HG03175 (cell line): ENCODE results near the gene FBXL17.
"Not testable (repeated sequence)": the region's sequence is repeated elsewhere in the genome, so short reads cannot be mapped to it uniquely, and the experiment has no call there.

Experiments
- ATAC-seq: cut with Tn5 transposase; IDR thresholded peaks from one replicate; pipeline ENCODE4 v1.9.1; 2021; ENCODE audit warnings: mild to moderate bottlenecking, moderate library complexity; ENCODE audit not compliant: unreplicated experiment

Gene FBXL17

DNA sequence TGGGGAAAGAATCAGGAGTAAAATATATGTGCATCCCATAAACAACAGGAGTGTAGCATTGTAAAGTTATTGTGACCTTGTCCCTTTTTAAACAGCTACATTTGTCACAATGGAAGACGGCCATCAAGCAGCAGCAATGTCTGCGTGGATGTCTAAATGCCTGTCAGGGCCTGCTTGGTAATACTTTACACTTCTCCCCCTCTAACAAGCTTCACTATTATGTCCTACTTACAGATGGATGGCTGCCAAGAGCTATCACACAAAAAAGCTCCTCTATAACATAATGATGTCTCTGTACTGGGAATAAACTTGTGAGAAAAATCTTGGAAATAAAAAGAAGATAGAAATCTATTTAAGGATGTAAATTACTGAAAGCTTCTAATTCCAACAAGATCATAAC lies 213.0 kb downstream of the FBXL17 start:
- no peak for ATAC-seq

DNA sequence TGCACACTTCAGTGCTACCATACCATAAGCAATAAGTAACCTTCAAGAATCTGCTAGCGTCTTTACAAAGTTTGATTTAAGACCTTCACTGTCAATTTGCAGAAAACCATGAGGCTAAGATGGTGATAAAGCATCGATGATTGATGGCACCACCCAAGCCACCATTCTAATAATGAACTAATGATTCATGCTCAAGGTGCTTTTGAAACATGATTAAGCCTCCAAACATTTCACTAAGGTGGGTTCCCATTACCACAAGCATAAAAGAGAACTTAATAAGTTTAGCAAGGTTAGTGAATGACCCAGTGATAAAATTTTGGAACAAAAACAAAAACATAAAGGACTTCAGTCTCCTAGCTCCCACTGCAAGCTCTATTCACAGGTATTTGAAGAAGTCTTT lies 214.7 kb downstream of the FBXL17 start:
- no peak for ATAC-seq

DNA sequence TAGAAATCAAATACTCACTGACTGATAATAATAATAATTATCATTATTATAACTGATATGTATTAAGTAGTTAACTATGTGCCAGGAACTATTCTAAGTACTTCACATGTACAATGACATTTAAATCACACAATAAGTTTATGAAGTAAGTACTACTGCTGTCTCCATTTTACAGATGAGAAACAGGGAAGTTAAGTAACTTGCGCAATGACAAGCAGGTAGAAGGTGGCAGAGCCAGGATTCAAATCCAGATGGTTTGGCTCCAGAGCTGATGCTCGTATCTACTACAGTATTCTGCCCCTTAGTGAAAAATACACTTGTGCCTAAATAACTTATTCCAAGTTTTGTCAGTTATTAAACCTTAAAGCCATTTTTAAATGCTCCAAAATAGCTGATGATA lies 217.3 kb downstream of the FBXL17 start:
- ATAC-seq, result no peak

DNA sequence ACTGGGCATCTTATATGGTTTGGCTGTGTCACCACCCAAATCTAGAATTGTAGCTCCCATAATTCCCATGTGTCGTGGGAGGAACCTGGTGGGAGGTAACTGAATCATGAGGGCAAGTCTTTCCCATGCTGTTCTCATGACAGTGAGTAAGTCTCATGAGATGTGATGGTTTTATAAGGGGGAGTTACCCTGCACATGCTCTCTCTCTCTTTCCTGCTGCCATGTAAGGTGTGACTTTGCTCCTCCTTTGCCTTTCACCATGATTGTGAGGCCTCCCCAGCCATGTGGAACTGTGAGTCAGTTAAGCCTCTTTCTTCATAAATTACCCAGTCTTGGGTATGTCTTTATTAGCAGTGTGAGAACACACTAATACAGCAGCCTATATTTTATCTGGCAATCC lies 229.0 kb downstream of the FBXL17 start:
- not testable (repeated sequence) for ATAC-seq

DNA sequence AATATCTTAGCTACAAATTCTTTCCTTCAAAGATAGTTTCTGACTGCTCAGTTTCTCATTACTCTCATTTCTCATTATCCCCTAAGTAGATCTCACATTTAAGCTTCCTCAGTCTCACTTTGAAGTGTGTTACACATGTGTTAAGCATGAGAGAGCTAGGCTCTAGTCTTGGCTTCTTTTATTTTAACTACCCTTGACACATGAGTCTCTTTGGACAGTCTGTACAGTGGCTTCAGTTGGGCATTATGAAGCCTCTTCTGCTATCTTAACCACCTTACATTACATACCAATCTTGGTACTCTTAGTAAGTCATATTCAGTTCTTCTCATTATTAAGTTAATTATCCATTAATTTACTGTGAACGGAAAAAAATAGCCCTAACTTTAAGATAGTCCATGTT lies 232.5 kb downstream of the FBXL17 start:
- ATAC-seq, result no peak

DNA sequence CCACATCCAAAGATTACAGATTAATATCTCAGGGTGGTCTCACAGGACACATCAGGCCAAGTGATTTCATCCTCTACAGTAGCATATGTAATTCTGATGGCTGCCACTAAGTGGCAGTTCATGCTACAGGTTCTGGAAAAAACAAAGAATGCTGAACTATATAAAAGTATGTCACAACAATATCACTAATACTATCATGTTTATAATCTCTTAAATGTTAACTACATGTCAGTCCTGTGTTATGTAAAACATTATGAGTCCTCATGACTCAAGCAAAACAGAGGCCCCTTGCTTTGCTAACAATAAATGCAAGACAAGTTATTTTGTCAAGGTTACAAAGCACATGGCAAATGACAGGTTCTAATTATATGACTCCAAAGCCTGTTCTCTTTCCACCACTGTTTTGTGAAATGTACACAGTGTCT lies 233.2 kb downstream of the FBXL17 start:
- peak; percentile 68 for ATAC-seq

DNA sequence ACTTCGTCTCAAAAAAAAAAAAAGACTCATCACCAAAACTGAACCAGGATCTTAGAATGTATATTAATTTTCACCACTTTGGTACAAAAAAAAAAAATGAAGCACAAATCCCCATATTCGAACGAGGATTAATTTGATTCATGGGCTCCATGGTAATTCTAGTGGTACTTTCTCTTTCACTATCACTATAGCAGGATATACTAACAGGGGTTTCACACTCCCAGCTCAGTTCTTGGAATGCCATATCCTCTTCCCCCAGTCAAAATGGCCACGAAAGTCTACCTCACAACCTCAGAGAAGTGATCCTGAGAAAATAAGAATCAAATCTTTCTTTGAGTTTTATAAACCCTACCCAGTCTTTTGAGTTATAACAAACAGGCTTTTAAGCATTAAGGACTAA lies 235.7 kb downstream of the FBXL17 start:
- ATAC-seq, result no peak

DNA sequence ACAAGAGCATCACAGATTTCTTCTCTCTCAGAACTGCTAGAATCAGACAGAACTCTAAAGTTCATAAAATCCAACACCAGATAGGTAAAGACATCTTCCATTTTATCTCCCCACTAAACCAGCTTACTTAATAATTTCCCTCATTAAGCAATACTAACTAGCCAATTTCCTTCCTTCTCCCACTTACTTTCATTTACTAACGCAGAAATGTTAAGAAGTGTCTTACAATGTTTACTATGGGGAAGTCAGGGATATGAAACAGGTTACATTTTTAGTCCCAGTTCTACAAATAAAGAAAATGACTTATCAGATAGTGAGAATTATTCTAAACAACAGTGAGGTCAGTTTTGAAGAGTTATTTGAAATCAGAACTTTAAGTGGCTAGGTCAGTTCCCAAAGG lies 236.5 kb downstream of the FBXL17 start:
- no peak for ATAC-seq

DNA sequence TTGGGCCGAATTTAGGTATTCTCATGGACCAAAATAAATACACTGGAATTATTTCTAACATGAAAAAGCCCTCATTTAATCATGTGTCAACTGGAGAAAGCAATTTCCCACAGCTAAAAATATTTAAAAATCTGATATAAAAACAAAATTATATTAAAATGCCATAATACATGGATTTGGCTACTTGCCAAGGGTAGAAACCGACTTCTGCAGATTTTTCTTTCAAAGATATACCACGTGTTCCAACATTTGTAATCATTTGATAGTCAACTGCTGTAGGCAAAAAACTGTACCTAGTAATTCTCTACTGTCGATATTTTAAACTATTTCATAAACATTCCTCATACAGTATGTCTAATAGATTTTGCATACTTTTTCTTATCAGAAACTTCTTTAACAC lies 237.6 kb downstream of the FBXL17 start:
- no peak for ATAC-seq

DNA sequence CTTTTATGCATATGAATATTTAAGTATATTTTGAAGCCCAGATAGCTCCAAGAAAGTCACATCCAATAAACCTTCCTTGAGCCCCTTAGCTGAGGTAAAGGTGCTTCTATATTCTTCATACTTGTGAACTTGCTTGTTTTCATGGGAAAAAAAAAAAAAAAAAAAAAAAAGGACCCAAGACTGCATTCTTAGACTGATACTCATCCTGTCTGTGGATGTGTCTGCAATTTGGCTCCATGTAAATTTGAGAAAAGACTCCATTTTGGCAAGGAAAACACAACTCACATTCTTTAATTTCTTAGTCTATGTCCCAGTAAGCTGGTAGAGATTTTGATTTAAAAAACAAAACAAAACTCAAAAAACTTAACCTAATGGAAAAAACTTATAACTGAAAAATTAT lies 238.3 kb downstream of the FBXL17 start:
- no peak for ATAC-seq

DNA sequence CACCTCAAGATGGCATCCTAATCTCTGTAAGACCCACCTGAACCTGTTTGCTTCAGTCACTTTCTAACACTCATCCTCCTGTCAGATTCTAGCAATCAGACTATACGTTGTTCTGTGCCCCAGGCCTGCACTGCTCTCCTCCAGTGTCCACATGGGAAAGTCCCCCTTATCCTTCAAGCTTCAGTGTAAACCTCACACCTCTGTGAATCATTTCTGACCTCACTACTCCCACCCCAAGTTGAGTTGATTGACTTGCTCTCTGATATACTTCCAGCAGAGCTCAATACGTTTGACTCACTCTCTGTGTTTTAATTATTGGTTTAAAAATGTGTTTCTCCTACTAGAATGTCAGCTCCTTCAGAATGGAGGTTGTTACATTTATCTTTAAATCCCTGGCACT lies 240.2 kb downstream of the FBXL17 start:
- ATAC-seq, result no peak

DNA sequence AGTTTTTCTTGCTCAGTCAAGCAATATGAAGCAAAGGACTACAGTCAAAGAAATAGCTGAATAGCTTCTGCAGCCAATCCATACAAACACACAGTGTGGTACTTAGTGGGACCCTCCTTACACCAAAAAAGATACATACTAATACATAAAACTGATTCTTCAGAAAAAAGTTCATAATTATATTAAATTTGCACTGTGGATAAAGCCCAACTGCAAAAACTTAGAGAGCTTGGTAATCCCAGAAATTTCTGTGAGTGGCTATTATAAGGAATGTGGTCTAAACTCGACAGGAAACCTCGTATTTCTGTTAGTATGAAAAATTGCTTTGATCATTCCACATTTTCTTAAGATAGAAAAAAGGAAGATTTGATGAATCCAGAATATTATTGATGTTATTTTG lies 245.4 kb downstream of the FBXL17 start:
- ATAC-seq, result no peak

DNA sequence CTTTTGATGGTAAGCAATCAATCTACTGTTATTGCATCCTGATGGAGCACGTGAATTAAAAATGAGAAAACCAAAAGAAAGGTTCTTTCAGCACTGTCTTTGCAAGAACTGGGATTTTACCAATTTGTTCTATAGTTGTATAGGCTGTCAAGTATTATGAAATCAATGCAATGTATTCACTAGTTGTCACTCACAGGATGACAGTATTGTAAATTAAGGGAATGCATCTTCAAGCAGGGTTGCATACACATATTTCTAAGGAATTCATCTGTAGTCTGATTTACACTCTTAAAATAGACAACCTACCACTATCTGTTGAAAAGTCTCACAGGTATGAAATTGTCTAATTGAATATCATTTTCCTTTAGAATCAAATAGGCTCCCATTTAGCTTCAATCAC lies 252.8 kb downstream of the FBXL17 start:
- ATAC-seq, result no peak

DNA sequence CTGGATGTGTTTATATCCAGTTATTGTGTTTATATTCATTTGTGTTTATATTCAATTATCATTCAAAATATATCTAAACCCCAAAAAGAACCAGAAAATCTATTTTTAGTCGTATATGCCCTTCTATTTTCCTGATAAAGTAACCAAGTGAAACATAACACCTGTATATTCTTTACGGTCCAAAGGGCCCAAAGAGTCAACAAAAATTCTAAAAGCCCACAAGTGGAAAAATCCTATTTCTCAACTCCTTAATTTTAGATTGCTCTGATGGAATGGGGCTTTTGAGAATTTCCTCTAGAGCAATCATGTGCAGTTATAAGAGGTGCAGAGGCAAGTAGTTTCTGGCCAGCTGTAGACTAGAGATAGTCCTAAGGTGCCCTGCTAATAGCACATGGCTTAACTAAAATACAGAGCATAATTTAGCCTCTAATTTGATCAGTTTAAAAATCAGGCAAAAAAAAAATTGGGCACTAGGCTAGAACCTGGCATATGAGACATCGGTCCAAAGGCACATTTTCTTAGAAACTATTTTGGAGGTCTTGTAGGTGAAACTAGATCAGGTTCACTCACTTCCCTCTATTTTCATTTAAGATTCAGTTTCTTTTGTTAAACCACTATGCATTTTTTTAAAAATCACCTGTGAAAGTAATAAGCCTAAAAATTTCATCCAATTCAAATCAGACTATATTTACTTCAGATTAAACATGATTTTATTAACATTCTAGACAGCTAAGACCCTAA lies 256.0 kb downstream of the FBXL17 start:
- no peak for ATAC-seq

DNA sequence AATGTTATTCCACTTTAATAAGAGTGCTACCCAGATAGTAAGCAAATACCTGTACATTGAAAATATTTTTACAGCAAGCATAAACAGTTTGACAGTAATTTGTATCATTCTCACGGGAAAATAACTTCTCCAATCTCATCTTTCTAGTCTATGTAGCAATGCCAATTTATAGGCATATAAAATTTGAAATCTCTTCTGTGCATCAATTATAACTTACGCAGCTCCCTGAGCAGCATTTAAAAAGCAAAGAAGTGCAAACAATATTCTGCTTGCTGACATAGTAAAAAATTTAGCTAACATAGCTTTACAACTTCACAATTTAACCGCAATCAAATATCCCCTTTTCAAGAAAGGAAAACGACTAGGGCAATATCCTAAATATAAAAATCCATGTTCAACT lies 257.3 kb downstream of the FBXL17 start:
- ATAC-seq, result no peak

DNA sequence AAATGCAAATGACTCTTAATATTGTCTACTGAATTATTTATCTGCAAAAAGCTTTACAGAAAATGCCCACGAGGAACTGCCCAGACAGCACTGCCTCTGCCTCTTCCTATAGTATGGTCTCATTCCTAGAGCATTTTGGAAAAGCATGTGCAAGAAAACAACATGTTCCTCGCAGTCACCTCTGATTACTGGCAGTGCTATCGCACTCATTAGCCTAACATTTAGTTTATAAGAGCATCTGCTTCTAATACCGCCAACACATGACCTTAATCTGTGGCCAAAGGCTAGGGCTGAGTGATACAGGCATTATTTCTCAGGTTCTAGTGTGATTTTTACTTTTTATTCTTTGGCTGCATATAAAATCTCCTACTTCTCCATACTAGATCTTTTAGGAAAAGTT lies 259.2 kb downstream of the FBXL17 start:
- ATAC-seq, result no peak

DNA sequence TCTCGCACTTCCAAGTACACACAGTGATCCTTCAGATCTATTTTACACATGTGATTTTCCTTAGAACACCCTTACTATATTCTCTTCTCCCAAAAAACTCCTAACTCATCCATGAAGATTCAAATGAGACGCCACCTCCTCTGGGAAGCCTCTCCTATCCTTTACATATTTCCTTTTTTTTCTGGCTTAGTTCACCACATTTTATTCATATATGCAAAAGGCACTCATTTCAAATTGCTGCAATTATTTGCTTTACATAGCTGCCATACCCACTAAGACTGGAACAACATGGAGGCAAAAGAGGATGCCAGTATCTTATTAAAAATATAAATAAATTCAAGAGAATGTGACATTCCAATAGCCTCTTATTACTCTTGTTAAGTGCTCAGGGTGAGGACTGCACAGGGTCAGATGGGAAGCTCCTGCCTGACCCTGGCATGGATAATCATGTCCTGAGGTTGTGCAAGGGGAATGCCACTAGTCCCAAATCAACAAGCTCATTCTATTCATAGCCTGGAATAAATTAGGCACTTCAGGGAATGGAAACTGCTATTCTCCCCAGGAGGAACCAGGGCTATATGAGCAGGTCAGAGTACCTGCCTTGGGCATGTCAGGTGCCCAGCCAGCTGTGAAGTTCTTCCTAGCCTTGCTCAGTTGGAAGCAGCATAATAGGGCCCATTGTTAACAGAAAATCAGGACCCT lies 262.9 kb downstream of the FBXL17 start:
- no peak for ATAC-seq

DNA sequence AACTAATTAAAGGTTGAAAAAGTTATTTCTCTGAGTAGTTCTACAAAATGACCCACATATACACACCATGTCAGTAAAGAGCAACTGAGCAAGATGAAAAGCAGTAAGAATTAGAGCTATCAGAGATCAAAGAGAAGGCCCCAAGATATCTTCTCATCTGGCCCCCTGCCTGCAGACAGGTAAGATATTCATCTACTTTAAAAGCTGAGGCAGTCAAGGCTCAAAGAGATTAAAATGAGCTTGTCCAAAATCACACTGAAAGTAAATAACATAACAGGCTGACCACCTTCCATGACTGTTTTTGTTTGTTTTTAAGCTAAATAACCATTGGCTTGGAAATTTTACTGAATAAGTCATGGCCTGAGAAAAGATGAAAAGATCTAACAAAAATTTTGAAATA lies 266.2 kb downstream of the FBXL17 start:
- ATAC-seq, result no peak

DNA sequence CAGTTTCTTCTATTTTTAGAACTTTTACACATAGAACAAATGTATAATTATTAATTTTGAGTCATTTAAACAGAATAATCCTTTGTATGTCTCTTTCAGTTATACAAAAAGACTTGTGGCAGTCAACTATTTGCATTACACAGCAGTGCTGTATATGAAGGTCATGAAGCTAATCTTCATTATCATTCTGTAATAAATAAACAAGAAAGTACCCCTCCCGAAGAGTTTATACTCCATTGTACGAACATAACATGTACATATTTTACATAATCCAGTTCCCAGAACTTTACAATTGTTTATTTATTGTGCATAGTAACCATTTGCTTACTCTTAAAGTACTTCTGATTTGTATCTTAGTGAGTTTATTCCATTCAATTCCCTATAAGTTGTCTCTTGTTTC lies 267.9 kb downstream of the FBXL17 start:
- ATAC-seq, result no peak

DNA sequence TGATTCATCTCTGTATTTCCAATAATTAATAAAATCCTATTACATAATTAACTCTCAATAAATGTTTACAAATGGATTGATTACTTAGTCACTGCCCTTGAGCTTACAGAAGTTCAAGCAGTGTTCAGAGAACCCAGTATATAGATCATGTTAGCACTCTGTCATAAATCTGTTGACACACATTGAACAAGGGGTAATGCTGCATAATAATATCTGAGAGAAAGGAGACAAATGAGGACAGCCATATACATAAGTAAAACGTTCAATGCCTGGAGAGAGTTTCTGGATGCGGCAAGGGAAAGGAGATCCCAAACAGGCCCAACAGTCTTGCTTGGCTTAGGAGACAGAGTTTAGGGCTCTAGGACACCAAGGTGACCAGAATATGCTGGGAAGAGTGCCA lies 270.2 kb downstream of the FBXL17 start:
- no peak for ATAC-seq

DNA sequence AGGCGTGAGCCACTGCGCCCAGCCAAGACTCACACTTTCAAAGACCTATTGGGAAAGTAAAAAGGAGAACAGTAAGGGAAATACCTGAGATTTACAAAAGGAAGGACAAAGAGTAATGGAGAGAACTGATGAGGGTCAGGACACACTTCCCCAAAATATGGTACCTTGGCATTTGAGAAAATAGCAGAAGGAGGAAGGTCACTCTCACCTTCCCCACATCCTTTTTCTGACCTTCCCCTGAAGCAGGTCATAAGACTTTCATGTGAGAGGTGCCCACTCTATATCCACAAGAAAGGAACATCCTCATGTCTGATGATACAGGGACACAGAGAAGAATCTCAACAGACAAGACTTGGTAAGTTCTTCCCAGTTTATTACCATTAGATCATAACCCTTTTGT lies 272.8 kb downstream of the FBXL17 start:
- ATAC-seq, result no peak

DNA sequence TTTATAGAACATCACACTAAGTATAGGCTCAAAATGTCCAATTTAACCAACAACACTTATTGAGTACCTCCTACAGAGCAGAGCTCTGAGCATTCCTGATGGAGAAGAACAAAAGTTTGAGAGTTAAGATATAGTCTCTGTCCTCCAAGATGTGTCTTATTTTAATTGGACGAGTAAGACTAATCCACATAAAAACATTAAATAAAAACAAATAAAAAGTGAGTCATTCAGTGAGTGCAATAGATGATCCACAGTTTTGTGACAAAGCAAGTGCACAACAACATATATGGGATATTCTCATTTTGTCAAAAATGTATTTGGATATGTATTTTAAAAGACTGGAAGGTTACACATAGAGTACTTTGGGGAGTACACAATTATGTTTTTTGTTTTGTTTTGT lies 277.4 kb downstream of the FBXL17 start:
- no peak for ATAC-seq

DNA sequence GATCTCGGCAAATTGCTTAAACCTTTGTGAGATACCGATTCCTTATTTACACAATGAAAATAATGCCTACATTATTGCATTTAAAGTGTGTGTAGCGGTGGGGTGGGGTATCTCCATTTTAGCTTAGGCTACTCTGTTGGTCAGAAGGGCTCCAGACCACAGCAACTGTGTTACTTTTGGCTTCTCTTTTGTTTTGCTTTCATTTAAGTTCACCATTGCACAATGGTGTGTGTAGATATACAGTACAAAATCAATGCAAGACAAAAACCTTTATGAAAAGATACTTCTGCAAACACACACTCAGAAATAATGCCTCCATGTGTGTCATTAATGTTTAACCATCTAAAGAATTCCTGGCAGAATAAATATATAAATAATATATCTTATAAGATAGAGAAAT lies 279.4 kb downstream of the FBXL17 start:
- ATAC-seq, result no peak
